NCI-H526 (cell line): ENCODE results near the gene NUTM2E.
"Not testable (repeated sequence)": the region's sequence is repeated elsewhere in the genome, so short reads cannot be mapped to it uniquely, and the experiment has no call there.

Experiments used
- DNase-seq, 2 experiments: peaks; one replicate each; lab custom pipeline; 2025; lab: John Stamatoyannopoulos, UW

Gene NUTM2E, protein sequence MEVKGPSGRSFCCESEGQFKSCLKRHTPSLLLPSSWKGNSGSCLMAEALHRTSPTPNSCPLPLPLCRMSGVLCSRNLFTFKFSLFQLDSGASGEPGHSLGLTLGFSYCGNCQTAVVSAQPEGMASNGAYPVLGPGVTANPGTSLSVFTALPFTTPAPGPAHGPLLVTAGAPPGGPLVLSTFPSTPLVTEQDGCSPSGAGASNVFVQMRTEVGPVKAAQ (N-terminal part only)

DNA sequence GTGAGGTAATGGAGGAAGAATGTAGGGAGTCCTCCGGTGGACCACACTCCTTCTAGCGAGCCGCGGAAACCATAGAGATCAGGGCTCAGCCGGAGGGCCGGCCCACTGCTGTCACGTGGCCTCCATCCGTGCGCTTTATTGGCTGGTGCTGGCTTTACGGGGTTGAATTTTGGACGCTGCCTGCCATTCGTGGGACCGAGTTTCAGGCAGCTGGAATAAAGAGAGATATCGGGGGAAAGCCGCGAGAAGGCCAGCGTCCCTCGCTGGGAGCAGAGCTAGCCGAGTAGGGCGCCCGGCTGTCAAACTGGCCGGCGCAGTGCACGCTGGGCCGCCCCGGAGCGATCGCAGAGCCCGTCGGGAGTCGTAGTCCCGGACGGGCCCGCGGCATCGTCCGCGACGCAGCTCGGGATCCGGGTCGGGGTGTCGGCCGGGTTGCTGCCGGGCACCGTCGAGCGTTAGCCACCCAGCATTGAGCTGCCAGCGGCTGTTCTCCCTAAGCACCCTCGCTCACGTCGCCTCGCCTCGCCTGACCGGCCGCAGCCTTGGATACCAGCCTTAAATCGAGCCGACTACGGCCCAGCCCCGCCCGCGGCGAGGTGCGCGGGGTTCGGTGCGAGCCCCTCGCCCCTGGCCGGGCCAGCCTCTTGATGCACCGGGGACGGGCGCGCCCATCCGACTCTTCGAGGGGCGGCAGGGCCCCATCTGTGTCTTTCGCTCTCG lies at the start of gene NUTM2E:
TSS of gene NUTM2E (plus strand) at position 244 of the 720 bp plus-strand sequence. CDS start 15,002 bp downstream, outside the sequence.
- peak in 1 of 2 experiments; percentile 79 for DNase-seq

DNA sequence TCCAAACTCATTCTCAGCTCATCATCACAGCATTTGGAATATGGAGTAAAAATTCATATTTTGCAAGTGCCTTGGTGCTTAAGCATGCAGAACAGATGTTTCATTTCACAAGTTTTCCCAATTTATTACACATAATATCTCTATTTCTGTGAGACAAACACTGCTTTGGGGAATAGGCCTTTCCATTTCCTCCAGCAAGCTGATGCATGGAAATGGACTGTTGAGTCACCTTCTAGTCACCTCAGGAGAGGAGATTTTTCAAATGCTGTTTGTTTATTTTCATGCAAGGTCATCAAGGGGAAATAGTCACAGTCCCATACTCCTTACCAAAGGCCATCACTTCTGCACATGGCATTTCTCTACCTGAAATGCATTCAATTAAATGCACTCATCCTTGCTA lies 48.5 kb upstream of the NUTM2E start:
- DNase-seq: not testable (repeated sequence)

DNA sequence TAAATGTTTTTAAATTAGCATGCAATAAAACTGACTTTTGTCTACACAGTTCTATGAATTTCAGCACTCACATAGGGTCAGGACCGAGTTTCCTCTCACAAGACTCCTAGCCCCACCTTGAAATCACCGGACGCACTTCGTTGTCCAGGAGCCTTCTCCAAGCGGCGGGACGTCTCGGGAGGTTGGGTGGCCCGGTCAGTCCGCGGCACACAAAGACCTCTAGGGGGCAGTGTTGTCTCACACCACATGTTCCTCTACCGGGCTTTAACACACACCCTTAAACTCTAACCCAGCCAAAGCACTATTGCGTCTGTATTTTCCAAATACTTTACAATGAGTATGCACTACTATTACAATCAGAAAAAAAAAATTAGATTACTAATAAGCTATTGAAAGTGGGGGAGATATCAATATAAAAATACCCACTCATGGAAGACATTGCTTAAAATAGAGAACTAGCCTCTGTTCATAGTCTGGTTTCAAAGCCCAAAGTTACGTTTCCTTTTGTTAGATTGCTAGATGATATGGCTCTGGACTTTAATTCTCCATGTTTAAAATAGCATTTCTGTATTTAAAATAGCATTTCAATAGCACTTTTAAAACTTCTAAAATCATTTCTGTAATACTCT lies 47.1 kb upstream of the NUTM2E start:
- peak in 1 of 2 experiments; percentile 52 for DNase-seq

DNA sequence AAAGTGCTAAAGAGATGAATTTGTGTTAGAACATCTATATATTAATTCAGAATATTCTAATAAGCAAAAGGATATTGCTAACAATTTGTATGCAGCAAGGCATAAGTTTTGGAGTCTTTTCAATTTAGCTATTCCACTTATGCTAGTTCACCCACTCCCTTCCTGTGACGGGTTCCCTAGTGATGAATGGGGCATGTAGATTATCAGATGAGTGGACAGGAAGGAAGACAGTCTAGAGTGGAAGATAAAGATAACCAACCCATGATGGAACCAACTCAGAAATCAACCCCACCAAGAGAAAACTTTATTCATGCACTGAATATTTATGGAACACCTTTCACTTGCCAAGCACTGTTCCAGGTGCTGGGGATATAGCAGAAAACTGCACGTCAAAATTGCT lies 46.5 kb upstream of the NUTM2E start:
- DNase-seq: not testable (repeated sequence)

DNA sequence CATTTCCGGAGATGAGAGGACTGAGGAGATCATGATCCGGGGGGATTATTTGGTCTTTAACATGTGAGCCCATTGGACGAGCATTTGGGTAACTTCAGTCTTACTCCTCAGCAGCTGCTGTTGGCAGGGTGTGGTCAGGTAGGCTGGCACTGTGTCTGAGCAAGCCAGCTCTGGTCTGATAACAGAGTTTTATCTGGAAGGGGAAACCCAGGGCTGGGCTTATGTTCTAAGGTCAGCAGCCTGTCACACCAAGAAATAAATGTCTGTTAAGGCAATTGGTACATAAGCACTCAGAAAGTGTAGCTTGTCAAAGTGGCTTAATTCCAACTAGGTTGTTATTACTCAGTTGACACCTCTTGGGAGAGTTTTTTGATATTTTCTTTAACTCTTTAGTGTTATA lies 45.0 kb upstream of the NUTM2E start:
- DNase-seq: not testable (repeated sequence)

DNA sequence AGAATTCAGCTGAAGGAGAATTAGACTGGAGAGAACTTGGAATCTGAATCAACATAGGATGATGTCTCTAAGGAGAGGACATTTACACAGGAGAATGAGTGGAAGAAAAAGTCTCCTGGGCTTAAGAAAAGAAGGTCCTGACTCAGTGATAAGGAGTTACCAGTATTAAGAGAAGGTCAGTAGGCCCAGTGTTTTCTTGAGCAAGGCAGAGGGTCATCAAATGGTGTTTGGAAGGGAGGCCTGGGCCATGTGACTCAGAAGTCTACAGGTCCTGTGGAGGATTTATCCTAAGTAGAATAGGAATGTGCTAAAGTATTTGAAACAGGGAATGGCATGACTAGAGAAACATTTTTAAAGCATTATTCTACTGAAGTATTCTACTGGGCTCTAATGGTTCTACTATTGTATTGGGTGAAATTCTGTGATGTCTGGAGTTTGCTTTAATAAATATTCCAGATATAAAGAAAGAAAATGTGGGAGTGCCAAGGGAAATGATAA lies 39.0 kb upstream of the NUTM2E start:
- DNase-seq: not testable (repeated sequence)

DNA sequence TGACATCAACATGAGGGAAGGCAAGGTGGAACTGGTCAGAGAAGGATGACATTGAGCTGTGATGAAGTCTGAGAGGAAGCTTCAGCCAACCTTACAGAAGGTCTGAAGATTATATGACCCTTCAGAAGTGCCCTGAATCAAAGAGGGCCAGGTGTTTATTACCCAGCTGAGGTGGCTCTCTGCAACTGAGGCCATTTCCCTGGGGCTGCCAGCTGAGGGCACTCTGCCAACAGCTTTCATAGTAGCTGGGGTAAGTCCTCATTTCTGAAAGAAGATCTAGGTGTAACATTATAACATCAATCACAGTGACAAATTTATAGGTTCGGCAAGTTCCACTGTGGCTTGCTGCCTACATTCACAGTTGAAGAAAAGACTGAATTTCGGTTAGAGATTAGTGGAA lies 37.2 kb upstream of the NUTM2E start:
- DNase-seq: not testable (repeated sequence)

DNA sequence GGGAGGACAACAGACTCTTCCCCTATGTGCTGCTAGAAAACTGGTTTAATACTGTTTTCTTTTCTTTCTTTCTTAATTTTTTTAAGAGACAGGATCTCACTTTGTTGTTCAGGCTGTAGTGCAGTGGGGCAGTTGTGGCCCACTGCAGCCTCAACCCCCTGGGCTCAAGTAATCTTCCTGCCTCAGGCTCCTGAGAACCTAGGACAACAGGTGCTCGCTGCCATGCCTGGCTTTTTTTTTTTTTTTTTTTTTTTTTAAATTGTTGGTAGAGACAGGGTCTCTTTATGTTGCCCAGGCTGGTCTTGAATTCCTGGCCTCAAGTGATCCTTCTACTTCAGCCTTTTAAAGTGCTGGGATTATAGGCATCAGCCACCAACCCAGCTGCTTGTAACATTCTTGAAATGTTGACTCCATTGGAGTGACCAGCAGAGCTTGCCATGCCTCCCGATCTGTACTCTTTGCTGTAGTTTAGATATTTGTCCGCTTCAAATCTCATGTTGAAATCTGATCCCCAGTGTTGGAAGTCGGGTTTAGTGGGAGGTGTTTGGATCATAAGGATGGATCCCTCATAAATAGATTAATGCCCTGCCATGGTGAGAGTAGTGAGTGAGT lies 34.5 kb upstream of the NUTM2E start:
- not testable (repeated sequence) for DNase-seq

DNA sequence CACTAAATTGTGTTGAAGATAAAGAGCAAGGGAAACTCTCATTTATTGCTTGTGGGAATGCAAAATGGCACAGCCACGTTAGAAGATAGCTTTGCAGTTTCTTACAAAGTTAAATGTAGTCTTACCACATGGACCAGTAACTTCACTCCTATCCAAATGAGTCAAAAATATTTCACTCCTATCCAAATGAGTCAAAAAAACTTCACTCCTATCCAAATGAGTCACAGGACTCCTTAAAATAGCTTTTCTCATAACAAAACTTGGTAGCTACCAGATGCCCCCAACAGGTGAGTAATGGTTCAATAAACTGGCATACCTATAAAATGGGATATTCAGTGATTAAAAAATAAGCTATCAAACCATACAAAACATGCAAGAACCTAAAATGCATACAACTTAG lies 27.2 kb upstream of the NUTM2E start:
- not testable (repeated sequence) for DNase-seq

DNA sequence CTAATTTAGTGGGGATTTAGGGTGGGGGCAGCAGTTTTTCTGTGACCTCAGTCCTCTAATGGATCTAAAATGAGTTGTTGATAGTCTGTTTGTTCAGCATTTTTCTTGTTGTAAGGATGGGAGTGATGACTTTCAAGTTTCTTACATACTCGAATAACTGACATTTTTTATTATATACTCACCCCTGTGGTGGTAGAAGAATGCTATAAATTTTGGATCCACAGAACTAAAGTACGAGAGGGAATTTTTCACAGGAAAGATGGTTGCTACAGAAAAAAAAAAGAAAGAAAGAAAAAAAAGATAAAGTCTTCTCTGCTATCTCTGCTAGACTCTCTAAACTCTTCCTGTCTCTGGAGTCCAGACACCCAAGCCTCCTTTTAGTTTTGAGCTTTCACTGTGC lies 20.7 kb upstream of the NUTM2E start:
- not testable (repeated sequence) for DNase-seq

DNA sequence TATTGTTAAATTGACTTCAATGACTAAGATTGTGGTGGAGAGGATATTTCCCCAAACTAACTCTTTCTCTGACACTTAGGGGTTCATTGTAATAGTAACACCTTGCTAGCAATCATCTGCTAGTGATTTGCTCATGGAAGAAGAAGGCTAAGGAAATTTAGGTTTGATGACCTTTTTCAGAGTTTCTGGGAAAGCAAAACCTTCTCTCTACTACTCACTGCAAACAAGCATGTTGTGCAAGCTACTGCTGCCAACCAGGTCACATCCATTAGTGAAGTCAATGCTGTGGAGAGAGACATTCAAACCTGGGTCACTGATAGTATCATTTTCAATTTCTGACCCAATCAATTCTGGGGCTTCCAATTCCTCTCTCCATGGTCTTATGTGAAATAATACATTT lies 14.6 kb upstream of the NUTM2E start:
- not testable (repeated sequence) for DNase-seq

DNA sequence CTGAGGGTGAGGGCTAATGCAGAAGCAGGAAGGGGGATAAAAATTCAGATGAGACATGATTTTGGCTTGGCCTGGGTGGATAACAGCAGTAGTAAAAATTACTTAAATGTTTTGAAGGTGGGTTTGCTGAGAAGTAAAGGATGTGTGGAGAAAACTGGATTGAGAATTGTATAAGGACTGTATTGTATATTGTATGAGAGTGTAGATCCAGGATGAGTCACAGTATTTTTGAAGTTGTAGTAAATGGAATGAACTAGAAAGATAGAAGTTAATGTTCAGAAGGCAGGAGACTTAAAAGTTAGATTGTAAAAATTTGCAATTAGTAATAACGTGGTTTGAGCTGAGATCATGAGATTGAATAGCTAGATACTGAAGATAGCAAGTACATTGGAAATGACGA lies 10.2 kb upstream of the NUTM2E start:
- not testable (repeated sequence) for DNase-seq

DNA sequence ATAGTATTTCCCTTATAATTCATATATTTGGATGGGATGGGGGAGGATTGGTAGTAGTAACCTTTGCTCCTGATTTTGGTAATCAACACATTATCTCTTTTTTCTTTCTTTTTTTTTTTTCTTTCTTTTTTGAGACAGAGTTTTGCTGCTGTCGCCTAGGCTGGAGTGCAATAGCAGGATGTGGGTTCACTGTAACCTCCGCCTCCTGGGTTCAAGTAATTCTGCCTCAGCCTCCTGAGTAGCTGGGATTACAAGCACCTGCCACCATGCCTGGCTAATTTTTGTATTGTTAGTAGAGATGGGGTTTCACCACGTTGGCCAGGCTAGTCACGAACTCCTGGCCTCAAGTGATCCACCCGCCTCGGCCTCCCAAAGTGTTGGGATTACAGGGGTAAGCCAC lies 3.2 kb upstream of the NUTM2E start:
- DNase-seq: not testable (repeated sequence)

DNA sequence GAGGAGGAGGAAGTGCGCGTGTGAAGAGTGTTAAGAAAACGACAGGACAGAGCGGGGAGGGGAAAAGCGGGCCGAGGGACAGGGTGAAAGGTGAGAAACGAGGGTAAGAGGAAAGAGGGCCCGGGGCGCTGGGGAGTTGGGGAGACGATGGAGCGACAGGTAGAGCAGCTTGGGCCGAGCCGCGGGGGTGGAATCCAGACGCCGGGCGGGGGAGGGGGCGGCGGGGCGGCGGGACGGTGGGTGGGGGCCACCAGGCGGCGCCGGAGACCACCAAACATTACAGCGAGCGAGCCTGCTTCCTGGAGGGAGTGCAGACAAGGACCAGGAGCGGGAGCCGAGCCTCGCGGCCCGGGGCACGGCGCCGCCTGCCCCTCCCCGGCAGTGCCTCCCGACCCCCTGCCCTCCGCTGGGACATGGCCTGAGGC lies 940 bp upstream of the NUTM2E start:
- DNase-seq: not testable (repeated sequence)

DNA sequence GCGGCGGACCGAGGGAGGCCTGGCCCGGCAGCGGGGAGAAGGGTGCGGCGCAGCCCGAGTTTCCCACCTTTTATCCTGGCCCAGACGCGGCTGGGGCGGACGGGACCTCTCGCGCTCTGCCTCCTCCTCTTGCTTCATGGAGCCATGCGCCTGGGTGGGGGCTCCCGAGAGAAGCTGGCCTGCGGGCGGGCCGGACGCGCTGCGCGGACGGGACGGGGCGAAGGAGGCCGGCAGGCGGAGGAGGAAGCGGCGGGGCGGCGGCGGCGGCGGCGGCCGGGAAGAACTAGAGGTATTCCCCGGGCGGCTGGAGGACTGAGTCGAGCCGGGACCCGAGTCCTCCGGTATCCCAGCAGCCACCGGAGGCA lies 426 bp upstream of the NUTM2E start:
- DNase-seq: not testable (repeated sequence)

DNA sequence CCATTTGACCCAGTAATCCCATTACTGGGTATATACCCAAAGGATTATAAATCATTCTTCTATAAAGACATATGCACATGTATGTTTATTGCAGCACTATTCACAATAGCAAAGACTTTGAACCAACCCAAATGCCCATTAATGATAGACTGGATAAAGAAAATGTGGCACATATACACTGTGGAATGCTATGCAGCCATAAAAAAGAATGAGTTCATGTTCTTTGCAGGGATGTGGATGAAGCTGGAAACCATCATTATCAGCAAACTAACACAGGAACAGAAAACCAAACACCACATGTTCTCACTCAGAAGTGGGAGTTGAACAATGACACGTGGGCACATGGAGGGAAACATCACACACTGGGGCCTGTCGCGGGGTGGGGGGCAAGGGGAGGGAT lies 7.3 kb downstream of the NUTM2E start:
- DNase-seq: not testable (repeated sequence)

DNA sequence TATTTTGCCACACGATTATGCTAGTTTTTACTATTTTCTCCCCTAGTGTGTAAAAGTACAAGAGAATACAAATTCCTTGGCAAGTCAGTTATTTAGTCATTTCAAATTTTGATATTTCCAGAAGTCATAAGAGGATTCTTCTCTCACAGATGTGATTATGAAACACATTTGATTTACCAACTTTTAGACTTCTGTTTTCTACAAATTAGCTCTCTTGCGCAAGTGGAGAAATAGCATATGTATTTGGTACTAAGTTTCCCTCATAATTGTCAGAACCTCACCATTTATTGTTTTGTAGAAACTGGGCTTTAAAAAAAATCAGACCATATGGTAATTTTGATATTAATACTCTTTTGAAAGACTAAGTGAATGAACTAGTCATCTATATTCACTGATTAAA lies 9.4 kb downstream of the NUTM2E start:
- not testable (repeated sequence) for DNase-seq

DNA sequence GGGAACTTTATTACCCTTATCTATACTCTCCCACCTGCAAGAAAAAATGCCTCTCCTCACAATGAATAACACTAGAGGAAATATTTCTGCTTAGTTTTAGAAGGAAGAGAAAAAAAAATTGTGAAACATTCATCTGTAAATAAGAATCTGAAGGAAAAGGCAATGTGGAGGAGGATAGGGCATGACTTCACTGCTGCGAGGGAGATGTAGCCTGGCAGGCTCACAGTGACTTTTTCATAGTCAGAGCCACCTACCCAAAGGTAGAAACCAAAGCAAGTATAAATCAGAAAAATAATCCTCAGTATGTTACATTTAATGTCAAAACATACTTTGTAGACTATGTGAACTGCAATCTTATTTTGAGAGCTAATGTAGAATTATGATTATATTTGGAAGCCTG lies 10.4 kb downstream of the NUTM2E start:
- DNase-seq: not testable (repeated sequence)

DNA sequence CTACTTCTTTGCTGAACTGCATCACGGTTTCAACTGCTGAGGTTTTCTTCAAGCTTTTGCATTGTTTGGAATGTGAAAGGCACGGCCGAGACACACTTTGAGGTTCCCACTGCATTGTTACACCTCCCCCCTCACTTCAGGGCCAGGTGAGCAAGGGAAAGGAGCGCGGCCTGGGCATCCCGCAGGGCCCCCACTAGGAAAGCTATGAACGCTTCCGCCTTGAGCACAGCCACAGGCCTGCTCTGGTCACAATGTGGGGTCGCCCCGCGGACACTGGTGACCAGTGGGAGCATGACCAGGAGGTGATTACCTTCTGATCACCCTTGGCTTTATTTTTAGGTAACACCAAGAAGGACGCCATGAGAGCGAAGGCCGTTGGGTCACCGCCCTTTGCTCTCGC lies 11.9 kb downstream of the NUTM2E start:
- not testable (repeated sequence) for DNase-seq

DNA sequence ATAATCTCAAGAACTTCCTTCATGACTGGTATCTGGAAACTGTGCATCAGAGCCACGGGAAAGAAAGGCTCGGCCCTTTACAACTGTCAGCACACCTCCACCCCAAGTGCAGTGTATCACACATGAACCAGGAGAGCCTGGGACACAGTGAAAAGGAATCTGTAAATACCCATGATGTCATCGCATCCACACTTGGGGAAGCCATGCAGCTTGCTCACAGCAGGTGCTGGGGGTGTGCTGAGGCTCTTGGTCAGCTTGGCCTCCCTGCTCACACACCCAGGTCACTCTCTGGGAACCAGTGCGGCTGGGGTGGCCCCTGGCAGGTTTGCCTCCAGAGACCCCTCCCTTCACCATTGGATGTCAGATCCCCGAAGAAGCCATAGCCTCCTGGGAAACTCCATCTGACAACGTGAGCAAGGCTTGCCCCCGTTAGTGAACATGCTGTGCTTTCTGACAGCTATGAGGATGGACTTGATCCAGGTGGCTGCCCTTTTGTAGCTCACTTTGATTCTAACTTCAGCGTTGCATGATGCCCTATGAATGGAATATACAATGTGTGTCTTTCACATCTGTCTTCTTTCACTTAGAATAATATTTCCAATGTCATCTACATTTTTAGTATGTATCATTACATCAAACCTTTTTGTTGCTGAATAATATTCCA lies 26.8 kb downstream of the NUTM2E start:
- DNase-seq: not testable (repeated sequence)

DNA sequence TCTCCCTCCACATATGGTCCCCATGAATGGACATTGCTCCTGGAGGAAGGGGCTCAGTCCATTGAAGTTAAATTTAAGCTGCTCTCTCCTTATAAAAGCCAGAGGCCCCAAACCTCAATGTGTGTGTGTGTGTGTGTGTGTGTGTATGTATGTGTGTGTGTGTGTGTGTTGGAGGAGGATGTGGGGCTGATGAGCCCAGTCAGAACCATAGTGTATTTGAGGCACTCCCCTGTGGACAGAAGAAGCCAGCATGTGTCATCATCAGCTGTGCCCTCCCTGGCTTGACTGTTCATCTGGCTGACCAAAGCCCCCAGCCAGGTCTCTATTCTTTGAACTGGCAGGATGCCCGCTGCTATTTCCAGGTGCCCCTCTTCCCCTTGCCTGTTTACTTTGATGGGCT lies 35.7 kb downstream of the NUTM2E start:
- DNase-seq: not testable (repeated sequence)

DNA sequence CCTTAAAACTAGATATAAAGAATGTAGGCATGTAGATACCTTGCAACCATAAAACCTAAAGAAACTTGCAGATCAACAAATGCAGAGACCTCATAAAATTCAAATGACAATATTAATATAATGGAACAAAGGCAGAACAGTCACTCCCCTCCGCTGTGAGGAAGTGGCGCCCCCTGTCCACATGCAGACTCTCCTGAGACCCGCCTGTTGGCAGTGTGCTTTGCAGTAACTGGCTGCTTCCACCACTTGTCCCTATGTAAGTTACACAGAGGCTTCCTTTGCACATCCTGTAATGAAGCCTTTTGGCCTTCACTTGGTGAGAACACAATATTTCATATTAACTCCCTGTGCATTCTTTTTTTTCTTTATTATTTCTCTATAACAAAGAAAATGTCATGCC lies 36.3 kb downstream of the NUTM2E start:
- not testable (repeated sequence) for DNase-seq
